HCT116 (cell line): ENCODE data around the gene ARHGAP9. TPM values are rescaled to one million over a fixed set of nuclear protein-coding genes. Genes with fewer than 3 reads are reported as not detected.

Experiments
- ATAC-seq: fragments of 200-7000 bp; cut with Tn5 transposase; 2 replicates; pipeline ENCODE4 v1.9.1; 2020; ENCODE audit warnings: mild to moderate bottlenecking, moderate library complexity
- BruUV-seq: library from RNA; stranded (reverse); fragments of 400-500 nt; replicated peaks from 2 replicates; lab custom pipeline; 2021; lab: Mats Ljungman, UMichigan
- CTCF ChIA-PET: fragments of 300-600 bp; sonication (Branson Sonifier 250); formaldehyde crosslinking; loops from one replicate; lab custom pipeline; 2021; ENCODE audit warnings: antibody characterized with exemption; lab: Charles Lee
- POLR2A ChIA-PET: fragments of 300-600, 350-600 bp; sonication (Branson Sonifier 250); formaldehyde crosslinking; loops from one replicate; lab custom pipeline; 2021; ENCODE audit warnings: antibody characterized with exemption; lab: Charles Lee
- RAD21 ChIA-PET, 2 experiments: fragments of 300-600 bp; sonication (Branson Sonifier 250); formaldehyde crosslinking; loops; one replicate each; lab custom pipeline; 2023; ENCODE audit warnings: low total read pairs in 2 of 2; ENCODE audit not compliant: uncharacterized antibody in 2 of 2, unreplicated experiment in 2 of 2, low non-redundant PET in 1 of 2; lab: Charles Lee
- DNase-seq: peaks from one replicate; pipeline ENCODE4 v3.0.0-alpha.2; 2010; ENCODE audit warnings: low read depth, low spot score
- H2AFZ ChIP-seq: fragments of 200-600 bp; shearing (Covaris generic), sonication (generic); 2 replicates; pipeline ENCODE4 v1.6.1; 2017; ENCODE audit warnings: low read depth, mixed run types, mixed read lengths, antibody characterized with exemption, low read length; ENCODE audit not compliant: poor library complexity, severe bottlenecking
- H3K27ac ChIP-seq: 2 replicates; pipeline ENCODE4 v1.5.1; 2012; ENCODE audit warnings: low read depth, low read length
- H3K27me3 ChIP-seq: fragments of 200-600 bp; sonication (generic); 2 replicates; pipeline ENCODE4 v1.6.1; 2016; ENCODE audit warnings: mixed run types, low read length, mixed read lengths; ENCODE audit not compliant: insufficient read depth
- H3K36me3 ChIP-seq, 2 experiments: fragments of 200-500 bp in 1 of 2; fragments of 200-600 bp in 1 of 2; sonication (Bioruptor generic) in 1 of 2; sonication (generic) in 1 of 2; 2 replicates each; pipeline versions ENCODE4 v1.5.1 to v1.6.1; 2014 to 2016; ENCODE audit warnings: low read length in 2 of 2, inconsistent platforms in 1 of 2, mixed read lengths in 1 of 2, mixed run types in 1 of 2; ENCODE audit not compliant: insufficient read depth in 2 of 2, control insufficient read depth in 1 of 2
- H3K4me1 ChIP-seq, 2 experiments: fragments of 200-600 bp in 1 of 2; sonication (generic) in 1 of 2; 2 replicates each; pipeline versions ENCODE4 v1.5.1 to v1.6.1; 2012 to 2017; ENCODE audit warnings: low read length in 2 of 2, inconsistent platforms in 1 of 2, mild to moderate bottlenecking in 1 of 2, mixed read lengths in 1 of 2, mixed run types in 1 of 2, moderate library complexity in 1 of 2; ENCODE audit not compliant: insufficient read depth in 2 of 2, control insufficient read depth in 1 of 2
- H3K4me2 ChIP-seq: fragments of 200-600 bp; sonication (generic); 2 replicates; pipeline ENCODE4 v1.6.1; 2017; ENCODE audit warnings: mixed run types, low read length, mixed read lengths
- H3K4me3 ChIP-seq, 2 experiments: fragments of 200-600 bp in 1 of 2; sonication (generic) in 1 of 2; replicated peaks in 1 of 2; 2 replicates each; pipeline ENCODE4 v1.5.1; 2011 to 2016; ENCODE audit warnings: low read length in 2 of 2, control low read depth in 1 of 2, low read depth in 1 of 2, mild to moderate bottlenecking in 1 of 2, mixed read lengths in 1 of 2, mixed run types in 1 of 2
- H3K79me2 ChIP-seq: fragments of 200-600 bp; sonication (generic); 2 replicates; pipeline ENCODE4 v1.6.1; 2017; ENCODE audit warnings: mild to moderate bottlenecking, mixed run types, low read length, moderate library complexity, mixed read lengths; ENCODE audit not compliant: insufficient read depth
- H3K9ac ChIP-seq: fragments of 200-600 bp; sonication (generic); 2 replicates; pipeline ENCODE4 v1.6.1; 2016; ENCODE audit warnings: low read length, mixed read lengths
- H3K9me2 ChIP-seq: fragments of 200-600 bp; sonication (generic), shearing (Covaris generic); 2 replicates; pipeline ENCODE4 v1.6.1; 2017; ENCODE audit warnings: mixed run types, mild to moderate bottlenecking, moderate library complexity; ENCODE audit not compliant: insufficient read depth
- H3K9me3 ChIP-seq, 2 experiments: fragments of 200-500 bp in 1 of 2; fragments of 200-600 bp in 1 of 2; sonication (Bioruptor generic) in 1 of 2; sonication (generic) in 1 of 2; 2 replicates each; pipeline ENCODE4 v1.6.1; 2014 to 2017; ENCODE audit warnings: low read length in 2 of 2, mixed read lengths in 2 of 2, inconsistent platforms in 1 of 2, low read depth in 1 of 2, mild to moderate bottlenecking in 1 of 2, mixed run types in 1 of 2, moderate library complexity in 1 of 2; ENCODE audit not compliant: control insufficient read depth in 1 of 2, insufficient read depth in 1 of 2
- H4K20me1 ChIP-seq: fragments of 200-600 bp; sonication (generic), shearing (Covaris generic); 2 replicates; pipeline ENCODE4 v1.6.1; 2017; ENCODE audit warnings: mixed run types, mild to moderate bottlenecking, moderate library complexity; ENCODE audit not compliant: insufficient read depth
- CEBPB ChIP-seq: IDR thresholded peaks from 2 replicates; pipeline ENCODE4 v1.6.1; 2012; ENCODE audit warnings: low read depth
- EGR1 ChIP-seq: IDR thresholded peaks from 2 replicates; pipeline ENCODE4 v1.6.1; 2012; ENCODE audit warnings: low read depth
- EZH2 ChIP-seq: fragments of 200-600 bp; sonication (generic); IDR thresholded peaks from 2 replicates; pipeline ENCODE4 v1.6.1; 2017; ENCODE audit warnings: antibody characterized with exemption, mixed run types
- FOSL1 ChIP-seq: IDR thresholded peaks from 2 replicates; pipeline ENCODE4 v1.6.1; 2012; ENCODE audit warnings: low read depth
- POLR2A ChIP-seq: IDR thresholded peaks from 2 replicates; pipeline ENCODE4 v1.7.0; 2011; ENCODE audit warnings: borderline replicate concordance; ENCODE audit not compliant: insufficient read depth, insufficient read length; ENCODE audit errors: extremely low read depth
- POLR2AphosphoS5 ChIP-seq: IDR thresholded peaks from 2 replicates; pipeline ENCODE4 v1.6.1; 2011; ENCODE audit warnings: mild to moderate bottlenecking, low read depth, low read length, moderate library complexity
- REST ChIP-seq: IDR thresholded peaks from 2 replicates; pipeline ENCODE4 v1.6.1; 2012; ENCODE audit warnings: low read depth
- SIN3A ChIP-seq: IDR thresholded peaks from 2 replicates; pipeline ENCODE4 v1.6.1; 2012; ENCODE audit warnings: low read depth
- TCF7L2 ChIP-seq: IDR thresholded peaks from 2 replicates; pipeline ENCODE4 v1.7.0; 2011; ENCODE audit warnings: borderline replicate concordance, inconsistent platforms; ENCODE audit not compliant: insufficient read depth, insufficient read length; ENCODE audit errors: extremely low read depth
- ZNF274 ChIP-seq: fragments of 200-500 bp; sonication (Bioruptor generic); IDR thresholded peaks from 2 replicates; pipeline ENCODE4 v1.6.1; 2014; ENCODE audit warnings: mild to moderate bottlenecking, low read depth, low read length, inconsistent platforms
- intact Hi-C: fragments of 100-400 bp; cut with micrococcal nuclease; formaldehyde crosslinking; loops from 2 replicates; pipeline ENCODE4 v1.10.0; 2022
- total RNA-seq: library from RNA; stranded (reverse); gene quantifications from one replicate; pipeline ENCODE4 v1.2.1, GENCODE V29; 2021; ENCODE audit not compliant: unreplicated experiment

Gene ARHGAP9
- total RNA-seq, 1 experiment from 2014 or later: 0.84 TPM

- Histone ChIP-seq H3K9ac (no peak overlapping the region), H4K20me1 (no peaks in the 10 kb centered on the region), H2AFZ (no peak overlapping the region), H3K9me2 (no peaks in the 10 kb centered on the region), H3K4me2 (no peak overlapping the region), H3K4me1 (peaks cover 0 to 3% of the 10 kb centered on the region in 2 experiments; a peak in 3 of 4 replicates), H3K79me2 (no peaks in the 10 kb centered on the region), H3K27me3 (peaks cover 30% of the 10 kb centered on the region), H3K27ac (no peak overlapping the region), H3K36me3 (no peaks in the 10 kb centered on the region), H3K9me3 (no peaks in the 10 kb centered on the region), H3K4me3 (no peak overlapping the region)
- POLR2A ChIA-PET: no interaction called here
- DNase-seq (no peak), ATAC-seq (no peak)
- TF ChIP-seq FOSL1: no peak
- TF ChIP-seq SIN3A: no peak
- no peak for TF ChIP-seq REST
- TF ChIP-seq TCF7L2: no peak
- TF ChIP-seq POLR2AphosphoS5: no peak
- TF ChIP-seq EGR1: no peak
- no peak for TF ChIP-seq CEBPB
- no peak for TF ChIP-seq POLR2A
- no peak for TF ChIP-seq ZNF274
- no peak for TF ChIP-seq EZH2
- no TSS peak for BruUV-seq
- CTCF ChIA-PET: no interaction called here
- RAD21 ChIA-PET: no interaction called here
- intact Hi-C loops: no loop called here
Observed at GRCh38 chr12:57467915-57468314, 11.8 kb downstream of the ARHGAP9 start.
